HG03280 (cell line): ENCODE results near the gene LINC01488.

Experiments
- ATAC-seq: cut with Tn5 transposase; IDR thresholded peaks from one replicate; pipeline ENCODE4 v1.9.1; 2021; ENCODE audit warnings: mild to moderate bottlenecking, moderate library complexity; ENCODE audit not compliant: unreplicated experiment

Gene LINC01488

DNA sequence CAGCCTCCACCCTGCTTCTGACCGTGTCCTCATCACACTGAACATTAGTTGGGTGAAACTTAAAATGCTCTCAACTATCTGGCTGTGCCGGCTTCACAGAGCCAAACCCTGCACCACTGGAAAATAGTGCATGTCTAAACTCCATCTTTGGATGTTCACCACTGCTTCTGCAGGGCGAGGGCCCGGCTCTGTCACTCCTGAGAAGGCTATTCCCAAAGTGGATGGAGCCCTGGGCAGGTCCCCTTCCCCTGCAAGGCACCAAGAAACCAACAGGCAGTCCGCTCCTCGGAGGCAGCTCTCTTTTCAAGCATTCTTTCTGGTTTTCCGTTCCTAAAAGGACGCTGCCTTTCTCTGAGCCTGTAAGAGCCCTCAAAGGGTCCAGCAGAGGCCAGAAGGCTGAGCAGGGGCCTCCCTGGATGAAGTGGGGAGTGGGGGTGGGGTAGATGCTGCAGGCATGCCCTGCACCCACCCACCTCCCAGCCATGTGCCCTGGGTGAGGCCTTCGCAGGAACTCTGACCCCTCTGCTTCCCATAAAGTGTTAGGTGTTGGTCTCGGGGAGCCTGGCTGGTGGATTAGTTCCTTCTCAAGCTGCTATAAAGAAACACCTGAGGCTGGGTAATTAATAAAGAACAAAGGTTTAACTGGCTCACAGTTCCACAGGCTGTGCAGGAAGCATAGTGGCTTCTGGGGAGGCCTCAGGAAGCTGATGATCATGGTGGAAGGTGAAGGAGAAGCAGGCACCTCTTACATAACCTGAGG is 23.3 kb downstream of the LINC01488 start:
- no peak for ATAC-seq

GRCh38 chr11:69508974-69509373 is 27.5 kb downstream of the LINC01488 start:
- ATAC-seq, result no peak

DNA sequence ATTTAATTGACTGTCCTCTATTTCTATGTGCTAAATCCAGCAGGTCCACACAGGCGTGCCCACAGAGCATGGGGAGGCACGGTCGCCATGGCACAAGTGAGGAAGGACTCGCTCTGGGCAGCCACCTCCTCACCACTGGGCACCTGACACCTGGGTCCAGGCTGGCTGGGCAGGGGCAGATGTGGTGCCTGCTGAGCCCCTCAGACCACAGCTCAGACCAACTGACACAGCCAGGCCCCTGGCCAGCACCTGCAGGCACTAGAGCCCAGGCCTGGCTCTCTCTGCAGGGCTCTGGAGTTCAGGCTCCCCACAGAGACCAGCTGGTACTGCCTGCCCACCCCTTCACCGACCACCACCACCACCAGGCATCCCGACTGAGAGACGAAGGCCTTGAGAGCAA is 27.9 kb downstream of the LINC01488 start:
- ATAC-seq, result no peak

DNA sequence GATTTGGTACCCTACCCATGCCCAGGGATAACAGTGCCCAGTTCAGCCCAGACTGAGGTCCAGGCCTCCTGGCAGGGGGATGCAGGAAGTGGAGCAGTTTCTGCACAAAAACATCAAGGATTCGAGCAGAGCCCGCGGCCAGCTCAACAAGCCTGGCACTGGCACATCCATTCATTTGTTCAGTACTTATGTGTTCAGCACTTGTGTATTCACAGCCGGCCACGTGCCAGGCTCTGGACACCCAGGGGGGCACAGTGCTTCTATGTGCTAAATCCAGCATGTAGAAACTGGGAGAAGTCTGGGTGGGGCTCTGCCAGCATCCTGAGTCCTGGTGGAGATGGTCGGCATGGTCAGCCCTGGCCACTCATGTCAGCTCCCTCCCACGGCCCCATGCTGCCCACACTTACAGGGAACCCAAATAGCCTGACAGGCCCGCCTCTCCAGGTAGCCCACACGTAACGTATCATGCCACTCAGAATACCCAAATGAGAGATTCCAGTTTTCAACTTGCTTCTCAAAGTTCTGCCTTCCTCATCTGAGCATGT is 28.5 kb downstream of the LINC01488 start:
- no peak for ATAC-seq

GRCh38 chr11:69510471-69511357 is 29.3 kb downstream of the LINC01488 start:
- ATAC-seq, result no peak

DNA sequence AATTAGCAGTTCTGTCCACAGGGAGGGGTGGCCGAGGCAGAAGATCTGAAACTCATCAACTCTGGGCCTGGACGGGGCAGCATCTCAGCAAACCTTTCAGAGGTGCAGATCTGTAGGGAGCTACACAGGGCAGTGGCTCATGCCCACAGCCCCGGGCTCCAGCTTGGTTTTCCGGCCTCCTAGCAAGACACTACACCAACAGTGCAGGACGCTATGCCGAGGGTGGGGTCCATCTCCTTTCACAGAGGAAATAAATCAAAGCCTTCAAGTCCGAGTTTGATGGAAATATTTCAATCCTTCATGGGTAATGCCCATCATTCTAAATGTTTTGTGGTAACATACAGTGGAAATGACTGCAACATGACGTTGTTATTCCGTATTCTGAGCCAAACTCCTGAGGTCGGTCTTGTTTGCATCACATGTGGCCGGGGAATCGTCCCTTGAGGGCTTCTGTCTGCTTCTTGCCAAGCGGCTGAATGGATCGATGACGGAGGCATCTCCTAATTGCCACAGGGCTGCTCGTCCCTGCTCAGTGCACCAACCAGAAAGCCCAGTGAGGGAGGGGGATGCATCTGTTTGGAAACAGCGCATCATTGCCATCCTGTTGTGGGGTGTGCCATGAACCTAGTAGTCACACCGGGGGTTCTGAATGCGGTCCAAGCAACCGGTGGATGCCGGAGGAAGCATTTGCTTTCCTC is 30.0 kb downstream of the LINC01488 start:
- no peak for ATAC-seq

DNA sequence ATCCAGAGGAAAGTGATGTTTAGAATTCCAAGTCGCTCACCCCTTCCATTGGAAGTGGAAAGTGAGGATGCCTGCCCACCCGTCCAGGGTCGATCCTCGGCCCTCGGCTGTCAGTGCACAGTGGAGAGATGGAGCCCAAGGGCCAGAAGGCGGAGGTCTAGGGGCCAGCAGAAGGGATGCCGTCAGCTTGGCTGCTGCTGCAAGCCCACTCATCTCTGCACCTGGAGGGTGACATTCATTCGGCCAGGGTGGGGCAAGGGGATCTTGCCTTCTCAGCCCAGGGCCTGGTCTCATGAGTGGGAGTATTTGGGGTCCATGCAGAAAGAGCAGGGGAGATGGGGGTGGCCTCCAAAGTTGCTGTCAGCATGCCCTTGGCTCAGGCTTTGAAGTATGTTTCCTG is 30.7 kb downstream of the LINC01488 start:
- ATAC-seq, result no peak

- no peak for ATAC-seq
These were observed 31.3 kb downstream of the LINC01488 start for GRCh38 chr11:69512790-69513189.

GRCh38 chr11:69513196-69513595 is 31.7 kb downstream of the LINC01488 start:
- ATAC-seq, result no peak

GRCh38 chr11:69513663-69514224 is 32.3 kb downstream of the LINC01488 start:
- no peak for ATAC-seq

GRCh38 chr11:69514771-69515170 is 33.3 kb downstream of the LINC01488 start:
- ATAC-seq, result no peak

GRCh38 chr11:69515271-69516245 is 34.1 kb downstream of the LINC01488 start:
- no peak for ATAC-seq

GRCh38 chr11:69516526-69516925 is 35.1 kb downstream of the LINC01488 start:
- ATAC-seq, result no peak

- no peak for ATAC-seq
These were observed 36.9 kb downstream of the LINC01488 start for GRCh38 chr11:69518081-69518950.

DNA sequence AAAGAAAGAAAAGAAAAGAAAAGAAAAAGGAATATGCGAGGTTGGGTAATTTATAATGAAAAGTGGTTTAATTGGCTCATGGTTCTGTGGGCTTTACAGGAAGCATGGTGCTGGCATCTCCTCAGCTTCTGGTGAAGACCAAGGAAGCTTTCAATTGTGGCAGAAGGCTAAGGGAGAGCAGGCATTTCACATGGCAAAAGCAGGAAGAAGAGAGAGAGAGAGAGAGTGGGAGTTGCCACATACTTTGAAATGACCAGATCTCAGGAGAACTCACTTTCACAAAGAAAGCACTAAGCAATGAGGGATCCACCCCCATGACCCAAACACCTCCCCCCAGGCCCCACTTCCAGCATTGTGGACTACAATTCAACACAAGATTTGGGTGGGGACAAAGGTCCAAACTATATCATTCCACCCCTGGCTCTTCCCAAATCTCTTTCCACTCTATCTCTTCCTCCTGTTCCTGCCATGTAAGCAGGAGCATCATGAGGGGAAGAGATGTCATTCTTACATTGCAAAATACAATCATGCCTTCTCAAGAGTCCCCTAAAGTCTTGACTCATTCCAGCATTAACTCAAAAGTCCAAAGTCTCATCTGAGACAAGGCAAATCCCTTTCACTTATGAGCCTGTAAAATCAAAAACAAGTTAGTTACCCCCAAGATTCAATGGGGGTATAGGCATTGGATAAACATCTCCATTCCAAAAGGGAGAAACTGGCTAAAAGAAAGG is 38.9 kb downstream of the LINC01488 start:
- ATAC-seq, result no peak

GRCh38 chr11:69521457-69521856 is 40.0 kb downstream of the LINC01488 start:
- ATAC-seq, result no peak

DNA sequence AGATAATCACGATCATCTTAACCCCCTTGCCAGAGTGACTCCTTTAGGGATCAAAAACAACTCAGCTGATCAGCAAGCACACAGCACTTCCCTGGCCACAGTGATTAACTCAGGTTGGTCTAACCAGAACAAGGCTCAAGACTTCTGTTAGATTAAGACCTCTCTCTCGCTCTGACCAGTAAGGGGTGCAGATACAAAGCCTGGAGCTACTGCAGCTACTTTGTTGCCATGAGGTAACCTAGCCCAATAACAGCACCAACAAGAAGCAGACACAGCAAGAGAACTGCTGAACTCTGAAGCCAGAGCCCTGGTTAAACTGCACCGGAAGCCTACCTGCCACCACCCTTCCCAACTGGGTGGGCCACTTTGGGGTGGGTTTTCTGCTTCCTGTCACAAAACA is 42.0 kb downstream of the LINC01488 start:
- ATAC-seq, result no peak

- ATAC-seq, result no peak
These were observed 42.9 kb downstream of the LINC01488 start for GRCh38 chr11:69524291-69524882.
